Measurements from ENCODE around the gene RAB36.
"Not testable (repeated sequence)": the region's sequence is repeated elsewhere in the genome, so short reads cannot be mapped to it uniquely, and the experiment has no call there.

RAB36 gene

DNA sequence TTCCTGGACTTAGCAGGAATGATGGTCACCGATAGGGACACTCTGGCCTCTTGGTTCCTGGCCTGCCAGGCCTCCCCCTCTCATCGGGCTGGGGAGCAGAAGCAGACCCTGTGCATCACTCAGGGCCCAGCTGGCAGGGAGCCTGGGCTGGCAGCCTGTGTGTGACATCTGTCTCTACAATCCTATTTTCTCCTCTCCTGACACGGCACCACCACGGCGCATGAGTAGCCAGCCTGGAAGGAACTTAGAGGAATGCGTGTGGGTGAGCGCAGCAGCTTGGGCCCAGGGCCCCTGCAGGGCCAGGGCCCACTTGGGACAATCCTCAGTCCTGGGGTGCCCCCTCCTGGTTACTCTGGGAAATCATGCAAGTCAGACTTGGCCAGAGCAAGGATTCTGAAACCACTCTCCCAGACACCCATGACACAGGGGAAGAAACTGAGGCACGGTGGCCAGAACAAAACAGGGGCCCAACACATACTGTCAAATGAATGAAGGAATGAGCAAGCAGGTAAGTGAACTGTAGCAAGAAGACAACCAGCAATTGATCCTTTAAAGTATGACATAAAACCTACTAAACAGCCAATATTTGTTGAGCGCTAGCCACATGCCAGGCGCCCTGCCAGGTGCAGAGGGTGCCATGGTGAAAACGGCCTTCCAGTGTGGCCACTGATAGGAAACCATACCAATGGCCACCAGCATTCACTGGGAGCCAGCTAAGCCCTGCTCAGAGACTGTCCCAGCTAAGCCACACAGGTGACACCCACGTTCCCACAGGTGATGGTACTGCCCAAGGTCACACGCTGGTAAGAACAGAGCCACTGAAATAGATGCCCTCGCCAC lies 16.8 kb upstream of the RAB36 start:
- Histone ChIP-seq H3K9me3 (ENCODE audit: control insufficient read depth in 2 of 2, low read length in 2 of 2) (no peaks in the 10 kb centered on the region), H3K27me3 (ENCODE audit: control insufficient read depth in 2 of 2, insufficient read depth in 2 of 2, low read length in 2 of 2) (no peaks in the 10 kb centered on the region), H3K9ac (ENCODE audit: low read depth in 1 of 2, low read length in 2 of 2) (no peak overlapping the region), H3K36me3 (ENCODE audit: control insufficient read depth in 2 of 2, insufficient read depth in 2 of 2, low read length in 2 of 2) (no peaks in the 10 kb centered on the region), H3K27ac (ENCODE audit: low read depth in 2 of 2, low read length in 2 of 2) (no peak overlapping the region), H3K4me3 (ENCODE audit: low read length in 2 of 2) (no peak overlapping the region), H3K4me1 (ENCODE audit: control insufficient read depth in 2 of 2, insufficient read depth in 2 of 2, low read length in 2 of 2) (no peaks in the 10 kb centered on the region)

DNA sequence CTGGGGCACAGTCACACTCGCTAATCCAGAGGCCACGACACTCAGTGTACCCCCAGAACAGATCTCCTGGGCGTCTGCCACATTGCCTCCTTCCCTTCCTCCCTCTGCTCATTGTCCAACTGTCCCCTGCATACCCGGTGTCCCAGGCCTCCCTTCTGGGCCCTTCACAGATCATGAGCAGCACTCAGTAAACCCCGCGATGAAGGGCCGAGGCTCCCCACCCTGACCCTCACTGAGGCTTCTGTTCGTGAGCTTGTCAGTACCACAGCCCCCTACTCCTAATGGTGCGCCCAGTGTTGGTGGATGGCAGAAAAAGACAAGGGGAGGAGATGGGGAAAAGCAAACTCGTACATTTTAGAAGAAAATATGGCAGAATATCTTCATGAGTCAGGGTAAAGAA lies 16.1 kb upstream of the RAB36 start:
- H3K4me1 ChIP-seq (ENCODE audit: control insufficient read depth in 2 of 2, insufficient read depth in 2 of 2, low read length in 2 of 2): no peaks in the 10 kb centered on the region
- H3K27ac ChIP-seq (ENCODE audit: low read depth in 2 of 2, low read length in 2 of 2): no peak overlapping the region
- no peak overlapping the region for H3K4me3 ChIP-seq (ENCODE audit: low read length in 2 of 2)
- H3K9me3 ChIP-seq (ENCODE audit: control insufficient read depth in 2 of 2, low read length in 2 of 2): no peaks in the 10 kb centered on the region
- no peaks in the 10 kb centered on the region for H3K27me3 ChIP-seq (ENCODE audit: control insufficient read depth in 2 of 2, insufficient read depth in 2 of 2, low read length in 2 of 2)
- H3K36me3 ChIP-seq (ENCODE audit: control insufficient read depth in 2 of 2, insufficient read depth in 2 of 2, low read length in 2 of 2): no peaks in the 10 kb centered on the region
- no peak overlapping the region for H3K9ac ChIP-seq (ENCODE audit: low read depth in 1 of 2, low read length in 2 of 2)

DNA sequence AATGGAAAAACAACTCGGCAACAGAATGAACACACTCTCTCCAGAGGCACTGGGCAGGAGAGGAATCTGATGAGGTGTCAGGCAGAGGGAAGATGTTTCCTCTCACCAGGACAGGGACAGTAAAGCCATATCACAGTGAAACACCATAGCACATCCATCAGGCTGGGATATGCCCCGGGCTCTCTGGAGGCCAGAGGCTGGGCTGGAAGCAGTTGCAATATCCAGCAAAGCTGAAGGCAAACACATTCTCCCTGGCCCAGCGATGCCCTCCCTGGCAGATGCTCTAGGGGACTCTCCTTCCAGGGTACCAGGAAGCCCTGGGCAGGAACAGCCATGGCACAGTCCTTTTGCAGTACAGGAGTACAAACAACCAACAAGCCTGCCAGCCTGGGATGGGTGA lies 14.6 kb upstream of the RAB36 start:
- no peak overlapping the region for H3K9ac ChIP-seq (ENCODE audit: low read depth in 1 of 2, low read length in 2 of 2)
- H3K4me3 ChIP-seq (ENCODE audit: low read length in 2 of 2): no peak overlapping the region
- no peaks in the 10 kb centered on the region for H3K9me3 ChIP-seq (ENCODE audit: control insufficient read depth in 2 of 2, low read length in 2 of 2)
- H3K36me3 ChIP-seq (ENCODE audit: control insufficient read depth in 2 of 2, insufficient read depth in 2 of 2, low read length in 2 of 2): no peaks in the 10 kb centered on the region
- H3K27me3 ChIP-seq (ENCODE audit: control insufficient read depth in 2 of 2, insufficient read depth in 2 of 2, low read length in 2 of 2): no peaks in the 10 kb centered on the region
- no peak overlapping the region for H3K27ac ChIP-seq (ENCODE audit: low read depth in 2 of 2, low read length in 2 of 2)
- no peaks in the 10 kb centered on the region for H3K4me1 ChIP-seq (ENCODE audit: control insufficient read depth in 2 of 2, insufficient read depth in 2 of 2, low read length in 2 of 2)

DNA sequence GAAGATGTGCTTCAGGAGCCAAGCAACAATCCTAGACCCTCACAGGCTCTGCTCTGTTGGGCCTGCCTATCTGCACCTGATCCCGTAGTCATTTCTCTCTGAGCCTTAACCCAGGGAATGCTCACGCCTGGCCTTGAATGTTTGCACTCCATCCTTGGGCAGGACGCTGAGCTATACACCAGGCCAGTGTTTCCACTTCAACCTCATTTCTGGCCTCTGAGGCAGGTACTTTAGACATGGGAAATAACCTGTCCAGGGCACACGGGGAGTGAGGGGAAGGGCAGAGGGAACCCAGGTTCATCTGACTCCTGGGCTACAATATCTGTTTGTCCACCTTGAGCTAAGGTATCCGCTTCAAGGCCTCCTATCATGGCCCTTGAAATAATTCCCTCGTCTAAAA lies 13.3 kb upstream of the RAB36 start:
- no peak overlapping the region for H3K9ac ChIP-seq (ENCODE audit: low read depth in 1 of 2, low read length in 2 of 2)

DNA sequence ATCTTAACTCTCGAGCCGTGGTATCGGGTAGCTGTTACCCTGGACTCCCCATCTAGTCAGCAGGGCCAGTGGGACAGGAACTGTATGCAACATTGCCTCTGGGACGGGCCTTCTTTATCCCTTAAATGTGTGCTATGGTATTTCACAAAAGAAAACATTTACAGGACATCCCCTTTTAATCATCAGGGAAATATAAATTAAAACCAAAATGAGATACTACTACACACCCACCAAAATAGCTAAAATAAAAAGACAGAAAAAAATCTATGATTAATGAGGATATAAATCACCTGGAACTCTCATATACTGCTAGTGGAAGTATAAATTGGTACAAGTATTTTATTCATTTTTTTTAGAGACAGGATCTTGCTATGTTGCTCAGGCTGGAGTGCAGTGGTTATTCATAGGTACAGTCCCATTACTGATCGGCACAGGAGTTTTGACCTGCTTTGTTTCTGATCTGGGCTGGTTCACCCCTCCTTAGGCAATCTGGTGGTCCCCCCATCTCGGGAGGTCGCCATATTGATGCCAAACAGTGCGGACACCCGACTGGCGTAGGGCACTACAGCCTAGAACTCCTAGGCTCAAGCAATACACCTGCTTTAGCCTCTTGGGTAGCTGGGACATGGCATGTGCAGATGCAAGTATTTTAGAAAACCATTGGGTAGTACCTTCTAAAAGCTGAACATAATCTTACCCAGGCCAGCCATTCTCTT lies 12.7 kb upstream of the RAB36 start:
- no peaks in the 10 kb centered on the region for H3K36me3 ChIP-seq (ENCODE audit: control insufficient read depth in 2 of 2, insufficient read depth in 2 of 2, low read length in 2 of 2)
- H3K9me3 ChIP-seq (ENCODE audit: control insufficient read depth in 2 of 2, low read length in 2 of 2): no peaks in the 10 kb centered on the region
- peaks cover 0 to 3% of the 10 kb centered on the region in 2 donors for H3K4me1 ChIP-seq (ENCODE audit: control insufficient read depth in 2 of 2, insufficient read depth in 2 of 2, low read length in 2 of 2)
- no peak overlapping the region for H3K4me3 ChIP-seq (ENCODE audit: low read length in 2 of 2)
- no peak overlapping the region for H3K27ac ChIP-seq (ENCODE audit: low read depth in 2 of 2, low read length in 2 of 2)
- H3K9ac ChIP-seq (ENCODE audit: low read depth in 1 of 2, low read length in 2 of 2): no peak overlapping the region
- no peaks in the 10 kb centered on the region for H3K27me3 ChIP-seq (ENCODE audit: control insufficient read depth in 2 of 2, insufficient read depth in 2 of 2, low read length in 2 of 2)

More for the DNA sequence above, 13.3 kb upstream of the RAB36 start:
- H3K4me1 ChIP-seq (ENCODE audit: control insufficient read depth in 2 of 2, insufficient read depth in 2 of 2, low read length in 2 of 2): peaks cover 0 to 3% of the 10 kb centered on the region in 2 donors
- no peak overlapping the region for H3K27ac ChIP-seq (ENCODE audit: low read depth in 2 of 2, low read length in 2 of 2)
- H3K4me3 ChIP-seq (ENCODE audit: low read length in 2 of 2): no peak overlapping the region
- no peaks in the 10 kb centered on the region for H3K36me3 ChIP-seq (ENCODE audit: control insufficient read depth in 2 of 2, insufficient read depth in 2 of 2, low read length in 2 of 2)
- H3K27me3 ChIP-seq (ENCODE audit: control insufficient read depth in 2 of 2, insufficient read depth in 2 of 2, low read length in 2 of 2): no peaks in the 10 kb centered on the region
- H3K9me3 ChIP-seq (ENCODE audit: control insufficient read depth in 2 of 2, low read length in 2 of 2): no peaks in the 10 kb centered on the region

DNA sequence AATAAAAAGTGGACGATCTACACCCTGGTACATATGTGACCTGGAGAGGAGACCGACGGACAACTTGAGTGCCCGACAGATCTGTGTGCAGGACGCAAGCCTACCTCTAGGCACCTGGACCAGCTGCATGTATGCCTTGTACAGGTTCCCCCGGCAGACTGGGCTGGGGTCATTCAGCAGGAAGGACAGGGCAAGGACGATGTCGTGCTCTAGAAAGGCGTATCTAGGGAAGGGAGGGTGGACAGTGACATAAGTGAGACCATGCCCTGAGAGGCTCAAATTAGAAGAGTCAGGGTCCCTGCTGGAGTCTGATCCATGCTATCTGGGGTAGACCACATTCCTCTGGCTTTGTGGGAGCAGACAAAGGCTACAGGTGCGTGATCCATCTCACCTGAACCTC lies 11.4 kb upstream of the RAB36 start:
- no peak overlapping the region for H3K27ac ChIP-seq (ENCODE audit: low read depth in 2 of 2, low read length in 2 of 2)
- H3K9ac ChIP-seq (ENCODE audit: low read depth in 1 of 2, low read length in 2 of 2): no peak overlapping the region
- H3K36me3 ChIP-seq (ENCODE audit: control insufficient read depth in 2 of 2, insufficient read depth in 2 of 2, low read length in 2 of 2): no peaks in the 10 kb centered on the region
- H3K4me1 ChIP-seq (ENCODE audit: control insufficient read depth in 2 of 2, insufficient read depth in 2 of 2, low read length in 2 of 2): peaks cover 3% of the 10 kb centered on the region in 2 donors
- H3K4me3 ChIP-seq (ENCODE audit: low read length in 2 of 2): no peak overlapping the region
- no peaks in the 10 kb centered on the region for H3K9me3 ChIP-seq (ENCODE audit: control insufficient read depth in 2 of 2, low read length in 2 of 2)
- H3K27me3 ChIP-seq (ENCODE audit: control insufficient read depth in 2 of 2, insufficient read depth in 2 of 2, low read length in 2 of 2): no peaks in the 10 kb centered on the region

DNA sequence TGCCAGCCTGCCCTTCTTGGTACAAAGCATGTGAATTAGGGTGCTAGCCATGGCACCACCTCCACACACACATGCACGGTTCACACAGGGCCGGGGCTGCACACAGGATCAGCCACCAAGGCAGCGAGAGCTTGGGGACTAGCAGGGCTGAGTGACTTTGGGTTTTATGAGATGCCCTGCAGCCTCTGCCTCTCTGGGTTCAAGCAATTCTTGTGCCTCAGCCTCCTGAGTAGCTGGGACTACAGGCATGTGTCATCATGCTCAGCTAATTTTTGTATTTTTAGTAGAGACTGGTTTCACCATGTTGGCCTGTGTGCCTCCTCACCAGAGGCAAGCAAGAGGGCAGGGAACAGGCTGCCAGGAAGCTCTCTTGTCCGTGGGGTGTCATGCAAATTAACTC lies 8.3 kb upstream of the RAB36 start:
- peak overlapping the region in 1 of 2 donors; percentile 52 for H3K27ac ChIP-seq (ENCODE audit: low read depth in 2 of 2, low read length in 2 of 2)
- not testable (repeated sequence) for H3K27me3 ChIP-seq (ENCODE audit: control insufficient read depth in 2 of 2, insufficient read depth in 2 of 2, low read length in 2 of 2); H3K9me3 ChIP-seq (ENCODE audit: control insufficient read depth in 2 of 2, low read length in 2 of 2); H3K4me3 ChIP-seq (ENCODE audit: low read length in 2 of 2); H3K9ac ChIP-seq (ENCODE audit: low read depth in 1 of 2, low read length in 2 of 2); H3K36me3 ChIP-seq (ENCODE audit: control insufficient read depth in 2 of 2, insufficient read depth in 2 of 2, low read length in 2 of 2)
- H3K4me1 ChIP-seq (ENCODE audit: control insufficient read depth in 2 of 2, insufficient read depth in 2 of 2, low read length in 2 of 2): peaks cover 9 to 12% of the 10 kb centered on the region in 2 donors

DNA sequence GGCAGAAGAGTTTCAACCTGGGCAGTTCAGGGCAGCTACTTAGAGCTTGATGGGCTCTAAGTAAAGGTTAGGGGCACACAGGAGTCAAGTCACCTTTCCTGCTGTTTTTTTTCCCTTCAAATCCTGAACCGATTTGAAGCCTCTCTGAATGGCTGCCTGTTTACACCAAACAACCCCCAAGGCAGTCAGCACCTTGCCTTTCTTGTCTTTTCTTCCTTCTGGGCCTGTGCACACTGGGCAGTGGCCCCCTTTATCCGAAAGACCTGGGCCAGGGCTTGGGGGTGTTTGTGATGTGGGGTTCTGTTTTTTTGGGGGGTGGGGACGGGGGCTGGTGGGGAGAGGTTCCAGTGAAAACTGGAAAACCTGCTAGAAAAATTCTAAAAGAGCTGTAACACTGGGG lies 7.8 kb upstream of the RAB36 start:
- Histone ChIP-seq H3K9ac (ENCODE audit: low read depth in 1 of 2, low read length in 2 of 2) (no peak overlapping the region), H3K27ac (ENCODE audit: low read depth in 2 of 2, low read length in 2 of 2) (peak overlapping the region in 1 of 2 donors; percentile 52), H3K4me1 (ENCODE audit: control insufficient read depth in 2 of 2, insufficient read depth in 2 of 2, low read length in 2 of 2) (peaks cover 12 to 15% of the 10 kb centered on the region in 2 donors), H3K27me3 (ENCODE audit: control insufficient read depth in 2 of 2, insufficient read depth in 2 of 2, low read length in 2 of 2) (no peaks in the 10 kb centered on the region), H3K36me3 (ENCODE audit: control insufficient read depth in 2 of 2, insufficient read depth in 2 of 2, low read length in 2 of 2) (no peaks in the 10 kb centered on the region), H3K4me3 (ENCODE audit: low read length in 2 of 2) (no peak overlapping the region), H3K9me3 (ENCODE audit: control insufficient read depth in 2 of 2, low read length in 2 of 2) (no peaks in the 10 kb centered on the region)

DNA sequence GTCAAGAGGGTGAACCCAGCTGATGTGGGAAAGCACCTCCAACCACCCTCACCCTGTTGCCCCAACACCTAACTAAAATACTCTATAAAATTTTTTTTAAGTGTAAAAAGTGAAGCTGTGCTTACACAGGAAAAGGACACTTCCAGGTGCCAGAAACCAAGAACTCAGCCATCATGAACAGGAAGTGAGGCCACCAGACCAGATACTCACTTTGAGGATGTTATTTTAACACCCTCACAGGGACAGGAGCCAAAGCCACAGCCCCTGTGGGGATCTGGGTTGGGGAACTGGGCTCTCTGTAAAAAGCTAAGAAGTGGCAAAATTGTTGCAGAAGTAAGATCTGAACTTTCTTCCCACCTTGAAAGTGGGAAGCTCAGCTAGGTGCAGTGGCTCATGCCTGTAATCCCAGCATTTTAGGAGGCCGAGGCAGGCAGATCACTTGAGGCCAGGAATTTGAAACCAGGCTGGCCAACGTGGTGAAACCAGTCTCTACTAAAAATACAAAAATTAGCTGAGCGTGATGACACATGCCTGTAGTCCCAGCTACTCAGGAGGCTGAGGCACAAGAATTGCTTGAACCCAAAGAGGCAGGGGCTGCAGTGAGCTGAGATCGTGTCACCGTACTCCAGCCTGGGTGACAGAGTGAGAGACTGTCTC lies 7.2 kb upstream of the RAB36 start:
- Histone ChIP-seq H3K27ac (ENCODE audit: low read depth in 2 of 2, low read length in 2 of 2) (peak overlapping the region in 1 of 2 donors; percentile 58), H3K9ac (ENCODE audit: low read depth in 1 of 2, low read length in 2 of 2) (no peak overlapping the region)

More for the DNA sequence above, 7.2 kb upstream of the RAB36 start:
- H3K4me3 ChIP-seq (ENCODE audit: low read length in 2 of 2): no peak overlapping the region
- H3K27me3 ChIP-seq (ENCODE audit: control insufficient read depth in 2 of 2, insufficient read depth in 2 of 2, low read length in 2 of 2): no peaks in the 10 kb centered on the region
- no peaks in the 10 kb centered on the region for H3K9me3 ChIP-seq (ENCODE audit: control insufficient read depth in 2 of 2, low read length in 2 of 2)
- peaks cover 17 to 20% of the 10 kb centered on the region in 2 donors for H3K4me1 ChIP-seq (ENCODE audit: control insufficient read depth in 2 of 2, insufficient read depth in 2 of 2, low read length in 2 of 2)
- no peaks in the 10 kb centered on the region for H3K36me3 ChIP-seq (ENCODE audit: control insufficient read depth in 2 of 2, insufficient read depth in 2 of 2, low read length in 2 of 2)
